Fibroblast of lung (primary cell): ENCODE data around the gene SST. TPM values are rescaled to one million over a fixed set of nuclear protein-coding genes. Genes with fewer than 3 reads are reported as not detected.

Source experiments
- DNase-seq, 2 donors: peaks; one replicate each; pipeline versions ENCODE4 v3.0.0 to v3.0.0-alpha.2; 2010; ENCODE audit warnings: low read depth in 2 of 2
- H2AFZ ChIP-seq: 2 replicates; pipeline ENCODE4 v1.5.1; 2012; ENCODE audit warnings: low read length, control low read depth, inconsistent platforms
- H3K27ac ChIP-seq: 2 replicates; pipeline ENCODE4 v1.5.1; 2011; ENCODE audit warnings: low read length, control low read depth; ENCODE audit not compliant: insufficient read depth
- H3K27me3 ChIP-seq: 2 replicates; pipeline ENCODE4 v1.5.1; 2011; ENCODE audit warnings: mild to moderate bottlenecking, low read length; ENCODE audit not compliant: control insufficient read depth, insufficient read depth
- H3K36me3 ChIP-seq: 2 replicates; pipeline ENCODE4 v1.5.1; 2011; ENCODE audit warnings: low read length; ENCODE audit not compliant: control insufficient read depth, insufficient read depth
- H3K4me1 ChIP-seq: 2 replicates; pipeline ENCODE4 v1.5.1; 2011; ENCODE audit warnings: low read length; ENCODE audit not compliant: control insufficient read depth, insufficient read depth; ENCODE audit errors: extremely low read depth
- H3K4me2 ChIP-seq: 2 replicates; pipeline ENCODE4 v1.5.1; 2011; ENCODE audit warnings: low read length, control low read depth; ENCODE audit not compliant: insufficient read depth; ENCODE audit errors: extremely low read depth
- H3K4me3 ChIP-seq, 4 experiments: fragments of 200-600 bp in 1 of 4; sonication (generic) in 1 of 4; replicated peaks in 1 of 4; 2 replicates each; pipeline ENCODE4 v1.5.1; 2011 to 2016; ENCODE audit warnings: low read length in 4 of 4, low read depth in 3 of 4, mild to moderate bottlenecking in 3 of 4, control low read depth in 2 of 4, inconsistent platforms in 1 of 4, mixed read lengths in 1 of 4; ENCODE audit not compliant: insufficient read depth in 1 of 4; ENCODE audit errors: control extremely low read depth in 1 of 4
- H3K79me2 ChIP-seq: 2 replicates; pipeline ENCODE4 v1.5.1; 2012; ENCODE audit warnings: mild to moderate bottlenecking, low read length, inconsistent platforms; ENCODE audit not compliant: control insufficient read depth, insufficient read depth
- H3K9ac ChIP-seq: 2 replicates; pipeline ENCODE4 v1.5.1; 2011; ENCODE audit warnings: mild to moderate bottlenecking, low read length, control low read depth; ENCODE audit not compliant: insufficient read depth
- H3K9me3 ChIP-seq: 2 replicates; pipeline ENCODE4 v1.5.1; 2012; ENCODE audit warnings: low read depth, low read length; ENCODE audit not compliant: control insufficient read depth, insufficient read depth
- H4K20me1 ChIP-seq: 2 replicates; pipeline ENCODE4 v1.5.1; 2011; ENCODE audit warnings: low read length; ENCODE audit not compliant: control insufficient read depth, insufficient read depth; ENCODE audit errors: extremely low read depth
- CTCF ChIP-seq, 2 donors: IDR thresholded peaks in 1 of 2; conservative IDR thresholded peaks in 1 of 2; 1 replicate in 1 of 2; 2 replicates in 1 of 2; pipeline ENCODE4 v1.5.1; 2011 to 2012; ENCODE audit warnings: low read length in 2 of 2, control low read depth in 1 of 2, inconsistent platforms in 1 of 2, low read depth in 1 of 2, mild to moderate bottlenecking in 1 of 2
- EZH2 ChIP-seq: IDR thresholded peaks from 2 replicates; pipeline ENCODE4 v1.5.1; 2012; ENCODE audit warnings: low read length, control low read depth, mild to moderate bottlenecking; ENCODE audit errors: missing control alignments
- polyA plus RNA-seq, 2 donors: library from polyadenylated mRNA; depleted of rRNA in 1 of 2; stranded (reverse) in 1 of 2; unstranded in 1 of 2; fragments of >200 nt; gene quantifications; 2 replicates each; pipeline ENCODE4 v1.2.1, GENCODE V29; 2011 to 2012; ENCODE audit warnings: missing spikeins in 1 of 2
- total RNA-seq: library from RNA; depleted of rRNA; stranded (reverse); fragments of >200 nt; gene quantifications from 2 replicates; pipeline ENCODE4 v1.2.1, GENCODE V29; 2014

SST gene
- total and polyA plus RNA-seq, 2 donors (not counting 1 experiment from before 2014, with no cell fraction given) = not detected

GRCh38 chr3:187619461-187619860 is 50.7 kb downstream of the SST start:
- no peak for TF ChIP-seq EZH2
- TF ChIP-seq CTCF (conservative IDR thresholded peaks at IDR 0.05 in 1 of 2, IDR thresholded peaks at IDR 0.05 in 1 of 2; ENCODE audit: low read depth in 1 of 2, low read length in 2 of 2) = no peak
- no peak overlapping the region for H3K27ac ChIP-seq
- no peaks in the 10 kb centered on the region for H3K36me3 ChIP-seq
- H3K9me3 ChIP-seq = no peaks in the 10 kb centered on the region
- H3K4me3 ChIP-seq = no peak overlapping the region
- DNase-seq = no peak
- H3K79me2 ChIP-seq = no peaks in the 10 kb centered on the region
- no peaks in the 10 kb centered on the region for H4K20me1 ChIP-seq
- H3K4me2 ChIP-seq = no peak overlapping the region
- peaks cover 2% of the 10 kb centered on the region for H3K27me3 ChIP-seq
- no peak overlapping the region for H2AFZ ChIP-seq
- H3K4me1 ChIP-seq = no peaks in the 10 kb centered on the region
- H3K9ac ChIP-seq = no peak overlapping the region

Other genes with a start within 250 kb of the SST start
- not detected in 2 replicates for gene RTP2, start 32.2 kb upstream of the SST start, total RNA-seq
- not detected in 2 replicates for gene RTP2, start 32.2 kb upstream of the SST start, polyA plus RNA-seq
- 32.6 and 46.6 TPM in 2 replicates for gene BCL6, start 75.1 kb upstream of the SST start, total RNA-seq
- 7.5 and 12.7 TPM in 2 replicates for gene BCL6, start 75.1 kb upstream of the SST start, polyA plus RNA-seq